GM23338 (cell line): ENCODE results near the gene PCIF1. TPM values are rescaled to one million over a fixed set of nuclear protein-coding genes. Genes with fewer than 3 reads are reported as not detected.
A peak's percentile ranks its signal among the peaks of the same experiment; 100 is the strongest.

Experiments
- ATAC-seq: fragments of 200-7000 bp; cut with Tn5 transposase; 3 replicates; pipeline ENCODE4 v1.9.1; 2020
- DNase-seq: peaks from one replicate; pipeline ENCODE4 v3.0.0-alpha.2; 2015; ENCODE audit warnings: low spot score
- H2AFZ ChIP-seq: fragments of 200-600 bp; sonication (generic); 2 replicates; pipeline ENCODE4 v1.8.0; 2016; ENCODE audit warnings: antibody characterized with exemption, mild to moderate bottlenecking, moderate library complexity
- H3F3A ChIP-seq: fragments of 200-600 bp; sonication (generic); replicated peaks from 2 replicates; pipeline ENCODE4 v1.8.0; 2017; ENCODE audit warnings: antibody characterized with exemption, mixed run types, low read depth
- H3K27ac ChIP-seq: fragments of 200-600 bp; sonication (generic); 2 replicates; pipeline ENCODE4 v1.6.1; 2016; ENCODE audit warnings: low read depth
- H3K27me3 ChIP-seq: fragments of 200-600 bp; sonication (generic); 2 replicates; pipeline ENCODE4 v1.8.0; 2016; ENCODE audit warnings: mild to moderate bottlenecking, mixed run types, moderate library complexity; ENCODE audit not compliant: insufficient read depth
- H3K36me3 ChIP-seq: fragments of 200-600 bp; sonication (generic); 2 replicates; pipeline ENCODE4 v1.8.0; 2016; ENCODE audit warnings: mild to moderate bottlenecking; ENCODE audit not compliant: insufficient read depth
- H3K4me1 ChIP-seq: fragments of 200-600 bp; sonication (generic); 2 replicates; pipeline ENCODE4 v1.8.0; 2016; ENCODE audit warnings: mild to moderate bottlenecking, moderate library complexity; ENCODE audit not compliant: insufficient read depth
- H3K4me2 ChIP-seq: fragments of 200-600 bp; sonication (generic); 2 replicates; pipeline ENCODE4 v1.7.1; 2017; ENCODE audit warnings: mixed run types
- H3K4me3 ChIP-seq: fragments of 200-600 bp; sonication (generic); 2 replicates; pipeline ENCODE4 v1.6.1; 2016; ENCODE audit warnings: mixed run types
- H3K79me2 ChIP-seq: fragments of 200-600 bp; sonication (generic); replicated peaks from 2 replicates; pipeline ENCODE4 v1.8.0; 2017; ENCODE audit warnings: mild to moderate bottlenecking; ENCODE audit not compliant: insufficient read depth
- H3K9me2 ChIP-seq: fragments of 200-600 bp; sonication (generic); 2 replicates; pipeline ENCODE4 v1.8.0; 2017; ENCODE audit not compliant: insufficient read depth
- H4K20me1 ChIP-seq: fragments of 200-600 bp; sonication (generic); replicated peaks from 2 replicates; pipeline ENCODE4 v1.8.0; 2017; ENCODE audit warnings: mild to moderate bottlenecking; ENCODE audit not compliant: insufficient read depth
- H3K27ac Mint-ChIP-seq: 2 replicates; pipeline ENCODE4 v1.8.0; 2020; ENCODE audit warnings: inconsistent platforms, mild to moderate bottlenecking, moderate library complexity, mixed read lengths
- H3K27me3 Mint-ChIP-seq: 3 replicates; pipeline ENCODE4 v1.8.0; 2022; ENCODE audit warnings: low read depth, mild to moderate bottlenecking, moderate library complexity, mixed read lengths, inconsistent platforms; ENCODE audit not compliant: insufficient read depth, poor library complexity
- H3K36me3 Mint-ChIP-seq: 3 replicates; pipeline ENCODE4 v1.8.0; 2021; ENCODE audit warnings: low read depth, mild to moderate bottlenecking, inconsistent platforms, moderate library complexity, mixed read lengths
- H3K4me1 Mint-ChIP-seq: 3 replicates; pipeline ENCODE4 v1.8.0; 2020; ENCODE audit warnings: mild to moderate bottlenecking, inconsistent platforms, mixed read lengths
- H3K4me3 Mint-ChIP-seq: 3 replicates; pipeline ENCODE4 v1.8.0; 2021; ENCODE audit warnings: moderate library complexity, mild to moderate bottlenecking, inconsistent platforms, mixed read lengths
- H3K9me3 Mint-ChIP-seq: 3 replicates; pipeline ENCODE4 v1.8.0; 2020; ENCODE audit warnings: moderate library complexity, mild to moderate bottlenecking, inconsistent platforms, mixed read lengths
- CREB1 ChIP-seq: fragments of 250-450 bp; sonication (Bioruptor Pico); IDR thresholded peaks from 2 replicates; pipeline ENCODE4 v1.5.0; 2020; ENCODE audit warnings: low read depth, mild to moderate bottlenecking, moderate library complexity
- EZH2phosphoT487 ChIP-seq: fragments of 200-600 bp; sonication (generic); IDR thresholded peaks from one replicate; pipeline ENCODE4 v1.8.1; 2018; ENCODE audit warnings: antibody characterized with exemption; ENCODE audit not compliant: unreplicated experiment
- JUNB ChIP-seq: IDR thresholded peaks from one replicate; pipeline ENCODE4 v1.6.1; 2016; ENCODE audit warnings: antibody characterized with exemption; ENCODE audit not compliant: unreplicated experiment
- NANOG ChIP-seq: IDR thresholded peaks from 2 replicates; pipeline ENCODE4 v1.6.1; 2016; ENCODE audit warnings: antibody characterized with exemption, borderline replicate concordance
- POLR2AphosphoS5 ChIP-seq: IDR thresholded peaks from 2 replicates; pipeline ENCODE4 v1.6.1; 2016; ENCODE audit warnings: antibody characterized with exemption, low read depth
- STAT1 ChIP-seq: IDR thresholded peaks from one replicate; pipeline ENCODE4 v1.6.1; 2016; ENCODE audit warnings: antibody characterized with exemption; ENCODE audit not compliant: unreplicated experiment
- ZNF114 ChIP-seq: fragments of 250-450 bp; sonication (Bioruptor Pico); IDR thresholded peaks from 2 replicates; pipeline ENCODE4 v1.5.0; 2020; ENCODE audit warnings: mild to moderate bottlenecking, moderate library complexity
- ZNF331 ChIP-seq: fragments of 250-450 bp; sonication (Bioruptor Pico); IDR thresholded peaks from 2 replicates; pipeline ENCODE4 v1.5.0; 2020; ENCODE audit warnings: low read depth, mild to moderate bottlenecking, moderate library complexity
- long read RNA-seq: library from polyadenylated mRNA; unstranded; transcript quantifications from one replicate; pipeline ENCODE4 v2.0.0, GENCODE V29; 2020; ENCODE audit not compliant: unreplicated experiment
- polyA plus RNA-seq: library from polyadenylated mRNA; unstranded; fragments of >200 nt; fragmentation: Nextera tagmentation; extraction: Ambion mirVana; gene quantifications from 2 replicates; pipeline ENCODE4 v1.2.1, GENCODE V29; 2016
- total RNA-seq: library from RNA; depleted of rRNA; stranded (reverse); fragments of >200 nt; shearing (Covaris generic); gene quantifications from 2 replicates; pipeline ENCODE4 v1.2.3, GENCODE V29; 2014; rRNA removed
- TF ChIP-seq, protein P1 (sequence below): IDR thresholded peaks from 2 replicates; pipeline ENCODE4 v1.6.1; 2016; ENCODE audit warnings: antibody characterized with exemption
- TF ChIP-seq, protein P2 (sequence below): fragments of 250-450 bp; sonication (Bioruptor Pico); IDR thresholded peaks from 2 replicates; pipeline ENCODE4 v1.5.0; 2020; ENCODE audit warnings: mild to moderate bottlenecking, moderate library complexity
- TF ChIP-seq, protein P3 (sequence below): IDR thresholded peaks from one replicate; pipeline ENCODE4 v1.6.1; 2018; ENCODE audit warnings: antibody characterized with exemption; ENCODE audit not compliant: unreplicated experiment
- TF ChIP-seq, protein P4 (sequence below), 2 experiments: fragments of 200-600 bp in 1 of 2; sonication (generic) in 1 of 2; conservative IDR thresholded peaks; 2 replicates each; pipeline versions ENCODE4 v1.5.1 to v1.6.1; 2016 to 2017; ENCODE audit warnings: antibody characterized with exemption in 2 of 2, low read depth in 2 of 2, mild to moderate bottlenecking in 2 of 2, moderate library complexity in 1 of 2

The PCIF1 gene
- total RNA-seq (26.1 and 27.0 TPM in 2 replicates), polyA plus RNA-seq (28.3 and 37.0 TPM in 2 replicates)
- long read RNA-seq, transcript PCIF1-203 (2 exons, 627 nt): major isoform, 9 of 20 reads
- long read RNA-seq, transcript PCIF1-201 (17 exons, 2,747 nt): minor isoform, 8 of 20 reads
- long read RNA-seq, partial matches to known transcripts: 1 of 20 reads
- long read RNA-seq, other reads (novel, unspliced or antisense): 2 of 20 reads

DNA sequence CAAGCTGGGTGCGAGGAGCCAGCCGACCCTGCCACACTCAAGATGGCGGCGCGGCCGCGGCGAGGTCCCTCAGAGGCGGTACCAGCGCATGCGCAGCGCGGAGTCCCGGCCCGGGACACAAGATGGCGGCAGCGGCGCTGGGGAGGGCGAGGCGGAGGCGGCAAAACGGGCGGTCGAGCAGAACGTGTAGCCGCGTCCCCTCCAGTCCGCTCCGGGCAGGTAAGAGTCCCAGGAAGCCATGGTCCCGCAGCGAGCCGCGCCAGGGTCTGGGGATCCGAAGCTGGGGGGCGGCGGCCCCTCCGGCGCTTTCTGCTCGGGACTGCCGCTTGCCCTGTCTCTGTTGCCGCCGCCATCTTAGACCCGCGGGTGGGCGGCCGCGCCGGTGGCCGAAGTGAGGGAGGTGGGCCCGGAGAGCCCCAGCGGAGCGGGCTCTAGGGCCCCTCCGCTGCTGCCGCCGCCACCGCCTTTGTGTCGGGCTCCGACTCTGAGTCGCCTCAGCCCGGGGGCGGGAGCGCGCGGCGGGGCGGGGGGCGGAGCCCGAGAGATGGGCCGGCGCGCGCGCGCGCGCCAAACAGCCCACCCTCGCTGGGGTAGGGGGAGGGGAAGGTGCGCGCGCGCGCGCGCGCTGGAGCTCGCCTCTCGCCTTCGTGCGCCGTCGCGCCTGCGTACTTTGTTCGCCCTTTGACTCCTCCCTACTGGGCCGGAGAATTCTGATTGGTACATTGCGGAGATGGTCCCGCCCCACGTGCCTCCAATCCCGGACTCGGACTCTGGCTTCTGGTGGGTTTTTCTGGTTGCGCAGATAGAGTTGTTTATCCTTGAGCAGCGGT is at the start of gene PCIF1:
Gene PCIF1, plus strand, starts transcription at position 98 of the 830 bp plus-strand sequence. CDS start 4,317 bp downstream, outside the sequence.
- Mint-ChIP-seq H3K4me1 (peaks cover 39% of the 10 kb centered on the region), H3K9me3 (peaks cover 3% of the 10 kb centered on the region; the same call in 1 of the 3 replicates), H3K4me3 (peak within 1 kb of the TSS; percentile 98), H3K27me3 (peaks cover 24% of the 10 kb centered on the region), H3K27ac (peak within 1 kb of the TSS; percentile 100), H3K36me3 (peaks cover 36% of the 10 kb centered on the region)
- ATAC-seq (peak; percentile 47), DNase-seq (peak; percentile 99)
- H3K9me2 ChIP-seq: no peaks in the 10 kb centered on the region
- peak within 1 kb of the TSS; percentile 61 for H3K4me3 ChIP-seq
- H3F3A ChIP-seq: peaks cover 26% of the 10 kb centered on the region
- peaks cover 29% of the 10 kb centered on the region for H3K79me2 ChIP-seq
- H3K27ac ChIP-seq: peak within 1 kb of the TSS; percentile 99
- TF ChIP-seq ZNF114 (no peak), ZNF331 (CRISPR knock-in tag) (no peak), JUNB (no peak), POLR2AphosphoS5 (peak; percentile 91), CREB1 (CRISPR knock-in tag) (no peak), NANOG (no peak), STAT1 (no peak), EZH2phosphoT487 (no peak)
- TF ChIP-seq, protein P1, sequence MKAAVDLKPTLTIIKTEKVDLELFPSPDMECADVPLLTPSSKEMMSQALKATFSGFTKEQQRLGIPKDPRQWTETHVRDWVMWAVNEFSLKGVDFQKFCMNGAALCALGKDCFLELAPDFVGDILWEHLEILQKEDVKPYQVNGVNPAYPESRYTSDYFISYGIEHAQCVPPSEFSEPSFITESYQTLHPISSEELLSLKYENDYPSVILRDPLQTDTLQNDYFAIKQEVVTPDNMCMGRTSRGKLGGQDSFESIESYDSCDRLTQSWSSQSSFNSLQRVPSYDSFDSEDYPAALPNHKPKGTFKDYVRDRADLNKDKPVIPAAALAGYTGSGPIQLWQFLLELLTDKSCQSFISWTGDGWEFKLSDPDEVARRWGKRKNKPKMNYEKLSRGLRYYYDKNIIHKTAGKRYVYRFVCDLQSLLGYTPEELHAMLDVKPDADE: peak; percentile 87
- TF ChIP-seq, protein P2, sequence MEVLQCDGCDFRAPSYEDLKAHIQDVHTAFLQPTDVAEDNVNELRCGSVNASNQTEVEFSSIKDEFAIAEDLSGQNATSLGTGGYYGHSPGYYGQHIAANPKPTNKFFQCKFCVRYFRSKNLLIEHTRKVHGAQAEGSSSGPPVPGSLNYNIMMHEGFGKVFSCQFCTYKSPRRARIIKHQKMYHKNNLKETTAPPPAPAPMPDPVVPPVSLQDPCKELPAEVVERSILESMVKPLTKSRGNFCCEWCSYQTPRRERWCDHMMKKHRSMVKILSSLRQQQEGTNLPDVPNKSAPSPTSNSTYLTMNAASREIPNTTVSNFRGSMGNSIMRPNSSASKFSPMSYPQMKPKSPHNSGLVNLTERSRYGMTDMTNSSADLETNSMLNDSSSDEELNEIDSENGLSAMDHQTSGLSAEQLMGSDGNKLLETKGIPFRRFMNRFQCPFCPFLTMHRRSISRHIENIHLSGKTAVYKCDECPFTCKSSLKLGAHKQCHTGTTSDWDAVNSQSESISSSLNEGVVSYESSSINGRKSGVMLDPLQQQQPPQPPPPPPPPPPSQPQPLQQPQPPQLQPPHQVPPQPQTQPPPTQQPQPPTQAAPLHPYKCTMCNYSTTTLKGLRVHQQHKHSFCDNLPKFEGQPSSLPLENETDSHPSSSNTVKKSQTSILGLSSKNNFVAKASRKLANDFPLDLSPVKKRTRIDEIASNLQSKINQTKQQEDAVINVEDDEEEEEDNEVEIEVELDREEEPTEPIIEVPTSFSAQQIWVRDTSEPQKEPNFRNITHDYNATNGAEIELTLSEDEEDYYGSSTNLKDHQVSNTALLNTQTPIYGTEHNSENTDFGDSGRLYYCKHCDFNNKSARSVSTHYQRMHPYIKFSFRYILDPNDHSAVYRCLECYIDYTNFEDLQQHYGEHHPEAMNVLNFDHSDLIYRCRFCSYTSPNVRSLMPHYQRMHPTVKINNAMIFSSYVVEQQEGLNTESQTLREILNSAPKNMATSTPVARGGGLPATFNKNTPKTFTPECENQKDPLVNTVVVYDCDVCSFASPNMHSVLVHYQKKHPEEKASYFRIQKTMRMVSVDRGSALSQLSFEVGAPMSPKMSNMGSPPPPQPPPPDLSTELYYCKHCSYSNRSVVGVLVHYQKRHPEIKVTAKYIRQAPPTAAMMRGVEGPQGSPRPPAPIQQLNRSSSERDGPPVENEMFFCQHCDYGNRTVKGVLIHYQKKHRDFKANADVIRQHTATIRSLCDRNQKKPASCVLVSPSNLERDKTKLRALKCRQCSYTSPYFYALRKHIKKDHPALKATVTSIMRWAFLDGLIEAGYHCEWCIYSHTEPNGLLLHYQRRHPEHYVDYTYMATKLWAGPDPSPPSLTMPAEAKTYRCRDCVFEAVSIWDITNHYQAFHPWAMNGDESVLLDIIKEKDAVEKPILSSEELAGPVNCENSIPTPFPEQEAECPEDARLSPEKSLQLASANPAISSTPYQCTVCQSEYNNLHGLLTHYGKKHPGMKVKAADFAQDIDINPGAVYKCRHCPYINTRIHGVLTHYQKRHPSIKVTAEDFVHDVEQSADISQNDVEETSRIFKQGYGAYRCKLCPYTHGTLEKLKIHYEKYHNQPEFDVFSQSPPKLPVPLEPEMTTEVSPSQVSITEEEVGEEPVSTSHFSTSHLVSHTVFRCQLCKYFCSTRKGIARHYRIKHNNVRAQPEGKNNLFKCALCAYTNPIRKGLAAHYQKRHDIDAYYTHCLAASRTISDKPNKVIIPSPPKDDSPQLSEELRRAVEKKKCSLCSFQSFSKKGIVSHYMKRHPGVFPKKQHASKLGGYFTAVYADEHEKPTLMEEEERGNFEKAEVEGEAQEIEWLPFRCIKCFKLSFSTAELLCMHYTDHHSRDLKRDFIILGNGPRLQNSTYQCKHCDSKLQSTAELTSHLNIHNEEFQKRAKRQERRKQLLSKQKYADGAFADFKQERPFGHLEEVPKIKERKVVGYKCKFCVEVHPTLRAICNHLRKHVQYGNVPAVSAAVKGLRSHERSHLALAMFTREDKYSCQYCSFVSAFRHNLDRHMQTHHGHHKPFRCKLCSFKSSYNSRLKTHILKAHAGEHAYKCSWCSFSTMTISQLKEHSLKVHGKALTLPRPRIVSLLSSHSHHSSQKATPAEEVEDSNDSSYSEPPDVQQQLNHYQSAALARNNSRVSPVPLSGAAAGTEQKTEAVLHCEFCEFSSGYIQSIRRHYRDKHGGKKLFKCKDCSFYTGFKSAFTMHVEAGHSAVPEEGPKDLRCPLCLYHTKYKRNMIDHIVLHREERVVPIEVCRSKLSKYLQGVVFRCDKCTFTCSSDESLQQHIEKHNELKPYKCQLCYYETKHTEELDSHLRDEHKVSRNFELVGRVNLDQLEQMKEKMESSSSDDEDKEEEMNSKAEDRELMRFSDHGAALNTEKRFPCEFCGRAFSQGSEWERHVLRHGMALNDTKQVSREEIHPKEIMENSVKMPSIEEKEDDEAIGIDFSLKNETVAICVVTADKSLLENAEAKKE (CRISPR knock-in tag): no peak
- TF ChIP-seq, protein P3, sequence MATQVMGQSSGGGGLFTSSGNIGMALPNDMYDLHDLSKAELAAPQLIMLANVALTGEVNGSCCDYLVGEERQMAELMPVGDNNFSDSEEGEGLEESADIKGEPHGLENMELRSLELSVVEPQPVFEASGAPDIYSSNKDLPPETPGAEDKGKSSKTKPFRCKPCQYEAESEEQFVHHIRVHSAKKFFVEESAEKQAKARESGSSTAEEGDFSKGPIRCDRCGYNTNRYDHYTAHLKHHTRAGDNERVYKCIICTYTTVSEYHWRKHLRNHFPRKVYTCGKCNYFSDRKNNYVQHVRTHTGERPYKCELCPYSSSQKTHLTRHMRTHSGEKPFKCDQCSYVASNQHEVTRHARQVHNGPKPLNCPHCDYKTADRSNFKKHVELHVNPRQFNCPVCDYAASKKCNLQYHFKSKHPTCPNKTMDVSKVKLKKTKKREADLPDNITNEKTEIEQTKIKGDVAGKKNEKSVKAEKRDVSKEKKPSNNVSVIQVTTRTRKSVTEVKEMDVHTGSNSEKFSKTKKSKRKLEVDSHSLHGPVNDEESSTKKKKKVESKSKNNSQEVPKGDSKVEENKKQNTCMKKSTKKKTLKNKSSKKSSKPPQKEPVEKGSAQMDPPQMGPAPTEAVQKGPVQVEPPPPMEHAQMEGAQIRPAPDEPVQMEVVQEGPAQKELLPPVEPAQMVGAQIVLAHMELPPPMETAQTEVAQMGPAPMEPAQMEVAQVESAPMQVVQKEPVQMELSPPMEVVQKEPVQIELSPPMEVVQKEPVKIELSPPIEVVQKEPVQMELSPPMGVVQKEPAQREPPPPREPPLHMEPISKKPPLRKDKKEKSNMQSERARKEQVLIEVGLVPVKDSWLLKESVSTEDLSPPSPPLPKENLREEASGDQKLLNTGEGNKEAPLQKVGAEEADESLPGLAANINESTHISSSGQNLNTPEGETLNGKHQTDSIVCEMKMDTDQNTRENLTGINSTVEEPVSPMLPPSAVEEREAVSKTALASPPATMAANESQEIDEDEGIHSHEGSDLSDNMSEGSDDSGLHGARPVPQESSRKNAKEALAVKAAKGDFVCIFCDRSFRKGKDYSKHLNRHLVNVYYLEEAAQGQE: no peak
- TF ChIP-seq, protein P4, sequence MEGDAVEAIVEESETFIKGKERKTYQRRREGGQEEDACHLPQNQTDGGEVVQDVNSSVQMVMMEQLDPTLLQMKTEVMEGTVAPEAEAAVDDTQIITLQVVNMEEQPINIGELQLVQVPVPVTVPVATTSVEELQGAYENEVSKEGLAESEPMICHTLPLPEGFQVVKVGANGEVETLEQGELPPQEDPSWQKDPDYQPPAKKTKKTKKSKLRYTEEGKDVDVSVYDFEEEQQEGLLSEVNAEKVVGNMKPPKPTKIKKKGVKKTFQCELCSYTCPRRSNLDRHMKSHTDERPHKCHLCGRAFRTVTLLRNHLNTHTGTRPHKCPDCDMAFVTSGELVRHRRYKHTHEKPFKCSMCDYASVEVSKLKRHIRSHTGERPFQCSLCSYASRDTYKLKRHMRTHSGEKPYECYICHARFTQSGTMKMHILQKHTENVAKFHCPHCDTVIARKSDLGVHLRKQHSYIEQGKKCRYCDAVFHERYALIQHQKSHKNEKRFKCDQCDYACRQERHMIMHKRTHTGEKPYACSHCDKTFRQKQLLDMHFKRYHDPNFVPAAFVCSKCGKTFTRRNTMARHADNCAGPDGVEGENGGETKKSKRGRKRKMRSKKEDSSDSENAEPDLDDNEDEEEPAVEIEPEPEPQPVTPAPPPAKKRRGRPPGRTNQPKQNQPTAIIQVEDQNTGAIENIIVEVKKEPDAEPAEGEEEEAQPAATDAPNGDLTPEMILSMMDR (conservative IDR thresholded peaks at IDR 0.05; ENCODE audit: low read depth in 2 of 2): no peak
- no peaks in the 10 kb centered on the region for H4K20me1 ChIP-seq
- H3K36me3 ChIP-seq: 0 out of 2 replicates have a peak, but pooled peaks cover 7% of the 10 kb centered on the region
- H2AFZ ChIP-seq: no peak within 1 kb of the TSS
- no peaks in the 10 kb centered on the region for H3K27me3 ChIP-seq
- peaks cover 33% of the 10 kb centered on the region for H3K4me1 ChIP-seq
- H3K4me2 ChIP-seq: peak within 1 kb of the TSS; percentile 99
